ENCODE results near the gene ZNF800.

- TF ChIP-seq CTCF (IDR thresholded peaks at IDR 0.05) (no peak), EZH2 (IDR thresholded peaks at IDR 0.05; ENCODE audit: borderline replicate concordance, insufficient read depth, low read depth, low read length, poor library complexity, severe bottlenecking) (no peak)
Observed at GRCh38 chr7:127392566-127393367, at the start of gene ZNF800.

Measured in B cell (primary cell).